NCI-H2171 treated with DMSO at 0.1 percent for 48 hours (cell line): ENCODE measurements around the gene S100B.

Experiments
- DNase-seq: peaks from one replicate; lab custom pipeline; 2025; lab: John Stamatoyannopoulos, UW

Gene S100B

GRCh38 chr21:46560568-46561444 lies 44.1 kb downstream of the S100B start:
- no peak for DNase-seq

- DNase-seq = no peak
These were observed 45.4 kb downstream of the S100B start for GRCh38 chr21:46559291-46559983.

- no peak for DNase-seq
These were observed 46.9 kb downstream of the S100B start for GRCh38 chr21:46557919-46558392.

GRCh38 chr21:46557469-46557868 lies 47.4 kb downstream of the S100B start:
- DNase-seq = no peak

GRCh38 chr21:46556802-46557201 lies 48.1 kb downstream of the S100B start:
- DNase-seq = no peak

- no peak for DNase-seq
These were observed 49.2 kb downstream of the S100B start for GRCh38 chr21:46555678-46556077.

- no peak for DNase-seq
These were observed 49.7 kb downstream of the S100B start for GRCh38 chr21:46555225-46555617.

GRCh38 chr21:46554431-46555224 lies 50.3 kb downstream of the S100B start:
- DNase-seq = no peak

GRCh38 chr21:46553993-46554392 lies 50.9 kb downstream of the S100B start:
- DNase-seq = no peak

GRCh38 chr21:46552865-46553379 lies 52.0 kb downstream of the S100B start:
- no peak for DNase-seq

- DNase-seq = no peak
These were observed 52.6 kb downstream of the S100B start for GRCh38 chr21:46552274-46552673.

- DNase-seq = no peak
These were observed 53.1 kb downstream of the S100B start for GRCh38 chr21:46551636-46552241.

- no peak for DNase-seq
These were observed 54.6 kb downstream of the S100B start for GRCh38 chr21:46550116-46550941.

- DNase-seq = no peak
These were observed 55.2 kb downstream of the S100B start for GRCh38 chr21:46549650-46550049.
